ENCODE data around the gene VEGFA.

VEGFA gene

DNA sequence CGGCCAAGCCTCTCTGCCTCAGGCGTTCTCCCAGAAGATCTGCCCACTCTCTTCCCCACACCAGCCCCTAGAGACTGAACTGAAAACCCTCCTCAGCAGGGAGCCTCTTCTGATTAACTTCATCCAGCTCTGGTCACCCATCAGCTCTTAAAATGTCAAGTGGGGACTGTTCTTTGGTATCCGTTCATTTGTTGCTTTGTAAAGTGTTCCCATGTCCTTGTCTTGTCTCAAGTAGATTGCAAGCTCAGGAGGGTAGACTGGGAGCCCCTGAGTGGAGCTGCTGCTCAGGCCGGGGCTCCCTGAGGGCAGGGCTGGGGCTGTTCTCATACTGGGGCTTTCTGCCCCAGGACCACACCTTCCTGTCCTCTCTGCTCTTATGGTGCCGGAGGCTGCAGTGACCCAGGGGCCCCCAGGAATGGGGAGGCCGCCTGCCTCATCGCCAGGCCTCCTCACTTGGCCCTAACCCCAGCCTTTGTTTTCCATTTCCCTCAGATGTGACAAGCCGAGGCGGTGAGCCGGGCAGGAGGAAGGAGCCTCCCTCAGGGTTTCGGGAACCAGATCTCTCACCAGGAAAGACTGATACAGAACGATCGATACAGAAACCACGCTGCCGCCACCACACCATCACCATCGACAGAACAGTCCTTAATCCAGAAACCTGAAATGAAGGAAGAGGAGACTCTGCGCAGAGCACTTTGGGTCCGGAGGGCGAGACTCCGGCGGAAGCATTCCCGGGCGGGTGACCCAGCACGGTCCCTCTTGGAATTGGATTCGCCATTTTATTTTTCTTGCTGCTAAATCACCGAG is 14.2 kb downstream of the VEGFA start:
- ATAC-seq (replicated peaks) (no peak), DNase-seq (no peak)
- Mint-ChIP-seq H3K9me3 (no peaks in the 10 kb centered on the region), H3K4me1 (ENCODE audit: low read depth in 2 of 2) (no peaks in the 10 kb centered on the region), H3K27me3 (peaks cover 0 to 6% of the 10 kb centered on the region in 2 donors), H3K36me3 (ENCODE audit: insufficient read depth) (peaks cover 7% of the 10 kb centered on the region), H3K27ac (no peak overlapping the region), H3K4me3 (no peak overlapping the region)

DNA sequence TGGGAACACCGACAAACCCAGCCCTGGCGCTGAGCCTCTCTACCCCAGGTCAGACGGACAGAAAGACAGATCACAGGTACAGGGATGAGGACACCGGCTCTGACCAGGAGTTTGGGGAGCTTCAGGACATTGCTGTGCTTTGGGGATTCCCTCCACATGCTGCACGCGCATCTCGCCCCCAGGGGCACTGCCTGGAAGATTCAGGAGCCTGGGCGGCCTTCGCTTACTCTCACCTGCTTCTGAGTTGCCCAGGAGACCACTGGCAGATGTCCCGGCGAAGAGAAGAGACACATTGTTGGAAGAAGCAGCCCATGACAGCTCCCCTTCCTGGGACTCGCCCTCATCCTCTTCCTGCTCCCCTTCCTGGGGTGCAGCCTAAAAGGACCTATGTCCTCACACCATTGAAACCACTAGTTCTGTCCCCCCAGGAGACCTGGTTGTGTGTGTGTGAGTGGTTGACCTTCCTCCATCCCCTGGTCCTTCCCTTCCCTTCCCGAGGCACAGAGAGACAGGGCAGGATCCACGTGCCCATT is 15.3 kb downstream of the VEGFA start:
- DNase-seq (no peak), ATAC-seq (replicated peaks) (no peak)
- H3K4me1 Mint-ChIP-seq (ENCODE audit: low read depth in 2 of 2): no peaks in the 10 kb centered on the region
- no peak overlapping the region for H3K27ac Mint-ChIP-seq
- no peak overlapping the region for H3K4me3 Mint-ChIP-seq
- H3K36me3 Mint-ChIP-seq (ENCODE audit: insufficient read depth): peaks cover 7% of the 10 kb centered on the region
- H3K9me3 Mint-ChIP-seq: no peaks in the 10 kb centered on the region
- peaks cover 0 to 6% of the 10 kb centered on the region in 2 donors for H3K27me3 Mint-ChIP-seq

DNA sequence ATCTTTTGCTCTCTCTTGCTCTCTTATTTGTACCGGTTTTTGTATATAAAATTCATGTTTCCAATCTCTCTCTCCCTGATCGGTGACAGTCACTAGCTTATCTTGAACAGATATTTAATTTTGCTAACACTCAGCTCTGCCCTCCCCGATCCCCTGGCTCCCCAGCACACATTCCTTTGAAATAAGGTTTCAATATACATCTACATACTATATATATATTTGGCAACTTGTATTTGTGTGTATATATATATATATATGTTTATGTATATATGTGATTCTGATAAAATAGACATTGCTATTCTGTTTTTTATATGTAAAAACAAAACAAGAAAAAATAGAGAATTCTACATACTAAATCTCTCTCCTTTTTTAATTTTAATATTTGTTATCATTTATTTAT is 15.9 kb downstream of the VEGFA start:
- Mint-ChIP-seq H3K36me3 (ENCODE audit: insufficient read depth) (peaks cover 7% of the 10 kb centered on the region), H3K9me3 (no peaks in the 10 kb centered on the region), H3K4me1 (ENCODE audit: low read depth in 2 of 2) (no peaks in the 10 kb centered on the region), H3K27me3 (peaks cover 0 to 6% of the 10 kb centered on the region in 2 donors), H3K27ac (no peak overlapping the region), H3K4me3 (no peak overlapping the region)
- ATAC-seq (replicated peaks) (no peak), DNase-seq (no peak)

DNA sequence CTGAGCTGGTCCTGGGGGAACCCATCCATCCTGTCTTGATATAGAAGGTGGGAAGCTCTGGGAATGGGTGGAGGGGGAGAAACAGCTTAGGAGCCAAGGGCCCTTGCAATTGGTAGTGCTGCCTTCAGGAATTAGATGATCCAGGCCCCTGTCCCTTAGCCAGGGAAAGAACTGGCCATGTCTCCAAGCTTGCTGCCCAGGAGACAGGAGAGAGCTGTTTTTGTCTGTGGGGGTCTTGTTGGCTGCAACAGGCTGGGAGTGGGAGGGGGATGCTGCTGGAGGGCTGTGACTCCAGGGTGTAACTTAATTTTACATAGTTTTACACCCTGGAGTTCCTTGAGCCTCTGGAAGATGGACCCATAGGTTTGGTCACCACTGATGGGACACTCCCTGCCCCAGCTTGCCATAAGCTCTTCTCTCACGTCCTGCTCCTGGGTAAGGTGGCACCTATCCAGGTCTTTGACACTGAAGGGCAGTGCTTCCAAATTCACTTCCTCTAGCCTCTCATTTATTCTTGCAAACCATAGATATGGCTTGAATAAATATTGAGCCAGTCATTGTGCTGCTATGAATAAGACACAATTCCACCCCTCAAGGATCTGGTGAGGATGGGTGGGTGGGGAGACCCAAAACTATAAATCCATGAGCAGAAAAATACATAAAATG is 16.8 kb downstream of the VEGFA start:
- ATAC-seq (replicated peaks) (no peak), DNase-seq (no peak)

DNA sequence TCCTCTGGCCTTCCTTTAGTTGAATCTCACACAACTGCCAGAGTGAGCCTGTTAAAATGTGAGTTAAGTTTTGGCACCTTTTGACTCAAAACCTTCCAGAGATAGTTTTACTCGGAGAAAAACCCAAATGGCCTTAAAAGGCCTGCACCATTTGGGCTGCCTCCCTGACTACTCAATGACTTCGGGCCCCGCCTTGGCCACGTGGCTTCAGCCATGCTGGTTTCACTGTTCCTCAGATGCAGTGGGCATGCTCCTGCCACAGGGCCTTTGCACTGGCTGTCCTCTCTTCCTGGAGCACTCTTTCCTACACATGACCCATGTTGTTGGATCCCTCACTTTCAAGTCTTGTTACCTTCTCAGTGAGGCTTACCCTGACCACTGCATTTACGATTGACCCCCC is 18.3 kb downstream of the VEGFA start:
- no peak overlapping the region for H3K4me3 Mint-ChIP-seq
- H3K27ac Mint-ChIP-seq: no peak overlapping the region
- H3K4me1 Mint-ChIP-seq (ENCODE audit: low read depth in 2 of 2): no peaks in the 10 kb centered on the region
- peaks cover 4% of the 10 kb centered on the region for H3K36me3 Mint-ChIP-seq (ENCODE audit: insufficient read depth)
- DNase-seq (no peak), ATAC-seq (replicated peaks) (no peak)
- peaks cover 0 to 6% of the 10 kb centered on the region in 2 donors for H3K27me3 Mint-ChIP-seq
- H3K9me3 Mint-ChIP-seq: no peaks in the 10 kb centered on the region

More for the DNA sequence above, 16.8 kb downstream of the VEGFA start:
- H3K4me1 Mint-ChIP-seq (ENCODE audit: low read depth in 2 of 2): no peaks in the 10 kb centered on the region
- no peak overlapping the region for H3K27ac Mint-ChIP-seq
- no peak overlapping the region for H3K4me3 Mint-ChIP-seq
- peaks cover 0 to 6% of the 10 kb centered on the region in 2 donors for H3K27me3 Mint-ChIP-seq
- H3K9me3 Mint-ChIP-seq: no peaks in the 10 kb centered on the region
- H3K36me3 Mint-ChIP-seq (ENCODE audit: insufficient read depth): peaks cover 4% of the 10 kb centered on the region

DNA sequence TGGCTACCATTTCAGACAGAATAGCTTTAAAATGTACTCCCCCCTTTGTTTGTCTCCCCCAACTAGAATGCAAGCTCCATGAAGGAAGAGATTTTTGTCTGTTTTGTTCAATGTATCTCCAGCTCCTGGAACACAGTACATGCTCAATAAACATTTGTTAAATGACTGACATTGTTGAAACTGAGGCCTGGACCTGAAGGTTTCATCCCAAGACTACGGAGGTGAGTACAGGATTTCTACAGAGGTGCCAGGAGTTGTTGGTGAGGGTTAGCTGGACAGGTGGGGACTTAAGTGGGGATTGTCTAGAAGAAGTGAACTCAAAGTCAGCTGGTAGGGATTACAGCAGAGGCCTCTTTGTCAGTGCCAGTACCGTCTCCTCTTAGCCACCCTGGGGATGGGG is 19.4 kb downstream of the VEGFA start:
- peaks cover 2% of the 10 kb centered on the region for H3K36me3 Mint-ChIP-seq (ENCODE audit: insufficient read depth)
- no peaks in the 10 kb centered on the region for H3K9me3 Mint-ChIP-seq
- peaks cover 0 to 6% of the 10 kb centered on the region in 2 donors for H3K27me3 Mint-ChIP-seq
- no peak for DNase-seq
- no peaks in the 10 kb centered on the region for H3K4me1 Mint-ChIP-seq (ENCODE audit: low read depth in 2 of 2)
- H3K27ac Mint-ChIP-seq: no peak overlapping the region
- no peak for ATAC-seq (replicated peaks)
- H3K4me3 Mint-ChIP-seq: no peak overlapping the region

DNA sequence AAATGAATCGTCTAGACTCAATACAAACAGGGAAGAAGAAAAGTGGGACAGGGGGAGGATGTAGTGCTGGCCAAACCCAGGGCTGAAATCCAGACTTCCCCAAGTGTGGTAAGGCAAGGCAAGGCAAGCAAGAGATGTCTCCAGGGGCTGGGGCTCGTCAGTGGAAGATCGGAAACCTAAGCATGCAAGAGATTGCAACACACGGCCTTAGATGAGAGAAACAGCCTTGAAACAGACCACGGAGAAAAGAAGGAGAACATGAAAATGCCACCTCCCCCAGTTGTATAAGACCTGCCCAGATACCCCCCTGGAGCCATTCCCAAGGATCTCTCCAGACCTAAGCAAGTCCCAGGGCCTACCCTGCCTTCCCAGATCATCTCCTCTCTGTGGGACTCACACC is 20.0 kb downstream of the VEGFA start:
- Mint-ChIP-seq H3K27ac (no peak overlapping the region), H3K4me1 (ENCODE audit: low read depth in 2 of 2) (no peaks in the 10 kb centered on the region), H3K9me3 (no peaks in the 10 kb centered on the region), H3K36me3 (ENCODE audit: insufficient read depth) (no peaks in the 10 kb centered on the region), H3K27me3 (peaks cover 0 to 6% of the 10 kb centered on the region in 2 donors), H3K4me3 (no peak overlapping the region)
- DNase-seq (no peak), ATAC-seq (replicated peaks) (no peak)

DNA sequence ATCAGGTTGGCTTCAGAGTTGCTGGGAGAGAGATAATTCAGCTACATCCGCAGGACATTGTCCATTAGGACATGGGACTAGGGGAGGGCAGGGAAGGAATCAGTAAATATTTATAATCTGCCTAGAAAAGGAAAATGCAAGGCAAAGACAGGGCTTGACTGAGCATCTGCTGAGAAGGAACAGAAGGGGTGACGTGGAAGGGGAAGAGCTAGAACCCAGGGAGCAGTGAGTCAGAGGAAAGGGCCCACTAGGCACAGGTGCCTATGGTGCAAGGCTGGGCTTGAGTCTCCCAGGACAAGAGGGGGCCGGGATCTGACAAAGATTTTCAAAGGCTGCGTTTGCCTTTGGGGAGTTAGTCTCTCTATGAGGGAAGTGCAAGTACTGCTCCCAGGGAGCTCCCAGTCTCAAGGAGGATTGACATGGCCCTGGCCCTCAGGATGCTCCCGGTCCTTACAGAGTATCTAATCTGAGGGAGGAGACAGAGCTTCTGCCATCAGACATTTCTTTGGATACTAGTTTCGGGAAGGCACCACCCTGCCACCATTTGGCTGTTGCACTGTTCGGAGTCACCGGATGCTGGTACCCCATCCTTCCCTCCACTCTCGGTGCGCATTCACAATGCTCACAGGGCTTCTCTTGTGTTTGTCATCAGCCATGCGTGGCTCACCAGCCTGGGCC is 21.9 kb downstream of the VEGFA start:
- no peaks in the 10 kb centered on the region for H3K9me3 Mint-ChIP-seq
- no peak overlapping the region for H3K4me3 Mint-ChIP-seq
- no peaks in the 10 kb centered on the region for H3K36me3 Mint-ChIP-seq (ENCODE audit: insufficient read depth)
- H3K27ac Mint-ChIP-seq: no peak overlapping the region
- peaks cover 4 to 14% of the 10 kb centered on the region in 2 donors for H3K27me3 Mint-ChIP-seq
- ATAC-seq (replicated peaks): no peak
- DNase-seq: no peak
- H3K4me1 Mint-ChIP-seq (ENCODE audit: low read depth in 2 of 2): no peaks in the 10 kb centered on the region

DNA sequence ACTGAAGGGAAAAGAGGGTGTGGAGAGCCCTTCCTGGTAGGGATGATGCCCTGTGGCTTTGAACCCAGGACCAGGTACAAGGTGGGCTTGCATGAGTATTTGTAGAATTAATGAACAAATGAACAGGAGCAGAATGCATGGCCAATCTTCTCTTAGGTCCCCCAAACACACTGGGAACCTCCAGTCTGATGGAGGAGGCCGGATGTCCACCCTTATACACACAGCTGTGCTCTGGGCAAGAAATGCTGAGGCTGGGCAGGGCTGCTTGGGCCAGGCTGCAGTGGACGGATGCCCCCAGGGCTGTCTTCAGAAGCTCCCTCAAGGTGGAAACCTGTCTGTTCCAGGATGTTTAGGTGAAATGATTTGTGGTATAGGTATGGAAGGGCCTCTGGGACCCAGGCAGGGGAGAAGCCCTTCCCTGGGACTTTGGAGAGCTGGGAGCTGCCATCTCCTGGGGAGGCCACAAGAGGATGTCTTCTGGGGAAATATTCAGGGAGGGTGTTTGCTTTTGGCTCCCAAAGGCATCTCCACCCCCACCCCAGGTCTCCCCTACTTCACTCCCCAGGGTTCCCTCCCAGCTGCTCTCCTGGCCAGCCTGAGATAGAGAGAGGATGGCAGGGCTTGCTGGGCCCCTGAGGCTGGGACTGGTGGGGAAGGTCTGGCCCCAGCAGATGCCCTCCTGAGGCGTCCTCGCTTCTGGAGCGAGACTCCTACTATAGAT is 23.3 kb downstream of the VEGFA start:
- no peaks in the 10 kb centered on the region for H3K9me3 Mint-ChIP-seq
- H3K4me1 Mint-ChIP-seq (ENCODE audit: low read depth in 2 of 2): no peaks in the 10 kb centered on the region
- no peak overlapping the region for H3K27ac Mint-ChIP-seq
- H3K36me3 Mint-ChIP-seq (ENCODE audit: insufficient read depth): no peaks in the 10 kb centered on the region
- peaks cover 4 to 10% of the 10 kb centered on the region in 2 donors for H3K27me3 Mint-ChIP-seq
- ATAC-seq (replicated peaks) (no peak), DNase-seq (no peak)
- no peak overlapping the region for H3K4me3 Mint-ChIP-seq

DNA sequence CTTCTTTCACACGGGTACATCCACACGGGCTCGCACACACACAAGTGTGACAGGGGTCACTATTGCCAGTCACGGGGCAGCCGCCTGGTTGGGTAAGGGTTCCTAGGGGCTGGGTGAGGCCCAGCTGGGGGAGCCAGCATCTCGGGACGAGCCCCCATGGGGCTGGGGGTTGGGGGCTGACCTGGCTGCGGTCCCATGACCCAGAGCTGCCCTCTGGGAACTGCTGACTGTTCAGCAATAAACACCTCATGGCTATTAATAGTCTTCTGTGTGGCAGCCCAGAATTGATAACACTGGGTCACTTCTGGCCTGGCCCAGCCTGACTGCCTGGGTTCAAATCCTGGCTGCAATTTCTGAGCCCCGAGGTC is 23.8 kb downstream of the VEGFA start:
- ATAC-seq (replicated peaks): no peak
- Mint-ChIP-seq H3K36me3 (ENCODE audit: insufficient read depth) (no peaks in the 10 kb centered on the region), H3K27ac (no peak overlapping the region), H3K9me3 (no peaks in the 10 kb centered on the region), H3K27me3 (peaks cover 4 to 10% of the 10 kb centered on the region in 2 donors), H3K4me1 (ENCODE audit: low read depth in 2 of 2) (no peaks in the 10 kb centered on the region), H3K4me3 (no peak overlapping the region)
- DNase-seq: no peak

DNA sequence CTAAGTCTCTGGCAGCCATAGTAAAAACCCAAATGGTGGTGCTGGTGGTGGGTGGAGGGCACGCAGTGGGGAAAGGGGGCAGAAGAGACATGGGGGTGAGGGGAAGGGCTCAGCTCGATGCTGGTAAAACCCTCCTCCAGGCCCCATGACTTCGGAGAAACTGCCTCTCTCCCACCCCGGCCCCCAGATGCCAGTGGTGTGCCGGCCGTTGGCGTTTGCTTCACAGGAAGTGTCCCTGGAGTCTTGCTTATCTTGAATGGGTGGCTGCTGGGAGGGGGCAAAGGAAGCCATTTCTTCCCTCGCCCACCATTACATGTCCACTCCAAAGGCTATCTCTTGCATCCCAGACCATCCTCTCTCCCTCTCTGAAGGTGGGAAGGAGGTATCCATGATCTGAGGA is 25.4 kb downstream of the VEGFA start:
- Mint-ChIP-seq H3K27me3 (peaks cover 4 to 10% of the 10 kb centered on the region in 2 donors), H3K4me3 (no peak overlapping the region), H3K9me3 (no peaks in the 10 kb centered on the region), H3K27ac (no peak overlapping the region), H3K36me3 (ENCODE audit: insufficient read depth) (no peaks in the 10 kb centered on the region), H3K4me1 (ENCODE audit: low read depth in 2 of 2) (peaks cover 2 to 3% of the 10 kb centered on the region in 2 donors)
- ATAC-seq (replicated peaks) (no peak), DNase-seq (no peak)

DNA sequence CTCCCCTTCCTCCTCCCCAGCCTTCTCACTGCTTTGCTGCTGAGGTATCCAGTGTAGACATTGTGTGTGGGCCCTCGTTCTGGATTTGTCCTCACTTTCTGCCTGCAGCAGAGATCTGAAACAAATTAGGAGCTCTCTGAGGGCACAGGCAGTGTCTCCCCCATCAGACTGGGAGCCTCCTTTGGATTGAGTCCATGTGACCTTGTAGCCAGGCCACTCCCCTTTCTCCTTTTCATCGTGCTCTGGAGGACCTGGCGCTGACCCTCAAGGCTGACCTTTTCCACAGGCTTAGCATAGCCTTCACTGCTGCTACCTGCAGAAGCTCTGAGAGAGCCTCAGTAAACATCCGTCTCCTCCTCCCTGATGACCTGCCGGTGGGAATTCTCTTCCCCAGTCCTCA is 26.2 kb downstream of the VEGFA start:
- DNase-seq: no peak
- H3K27me3 Mint-ChIP-seq: peaks cover 4 to 10% of the 10 kb centered on the region in 2 donors
- no peaks in the 10 kb centered on the region for H3K9me3 Mint-ChIP-seq
- H3K36me3 Mint-ChIP-seq (ENCODE audit: insufficient read depth): no peaks in the 10 kb centered on the region
- H3K4me1 Mint-ChIP-seq (ENCODE audit: low read depth in 2 of 2): peaks cover 2 to 3% of the 10 kb centered on the region in 2 donors
- H3K27ac Mint-ChIP-seq: peak overlapping the region in 1 of 2 donors; percentile 29
- ATAC-seq (replicated peaks): no peak
- no peak overlapping the region for H3K4me3 Mint-ChIP-seq
